ENCODE measurements around the gene D2HGDH.
"Not testable (repeated sequence)": the region's sequence is repeated elsewhere in the genome, so short reads cannot be mapped to it uniquely, and the experiment has no call there.

The D2HGDH gene

GRCh38 chr2:241806217-241806616 lies 71.8 kb downstream of the D2HGDH start:
- not testable (repeated sequence) for DNase-seq; H3K27ac Mint-ChIP-seq; H3K9me3 Mint-ChIP-seq; H3K36me3 Mint-ChIP-seq (ENCODE audit: low read depth); H3K4me3 Mint-ChIP-seq
- Mint-ChIP-seq H3K4me1 (ENCODE audit: low read depth) (peaks cover 13% of the 10 kb centered on the region), H3K27me3 (peaks cover 20% of the 10 kb centered on the region)

DNA sequence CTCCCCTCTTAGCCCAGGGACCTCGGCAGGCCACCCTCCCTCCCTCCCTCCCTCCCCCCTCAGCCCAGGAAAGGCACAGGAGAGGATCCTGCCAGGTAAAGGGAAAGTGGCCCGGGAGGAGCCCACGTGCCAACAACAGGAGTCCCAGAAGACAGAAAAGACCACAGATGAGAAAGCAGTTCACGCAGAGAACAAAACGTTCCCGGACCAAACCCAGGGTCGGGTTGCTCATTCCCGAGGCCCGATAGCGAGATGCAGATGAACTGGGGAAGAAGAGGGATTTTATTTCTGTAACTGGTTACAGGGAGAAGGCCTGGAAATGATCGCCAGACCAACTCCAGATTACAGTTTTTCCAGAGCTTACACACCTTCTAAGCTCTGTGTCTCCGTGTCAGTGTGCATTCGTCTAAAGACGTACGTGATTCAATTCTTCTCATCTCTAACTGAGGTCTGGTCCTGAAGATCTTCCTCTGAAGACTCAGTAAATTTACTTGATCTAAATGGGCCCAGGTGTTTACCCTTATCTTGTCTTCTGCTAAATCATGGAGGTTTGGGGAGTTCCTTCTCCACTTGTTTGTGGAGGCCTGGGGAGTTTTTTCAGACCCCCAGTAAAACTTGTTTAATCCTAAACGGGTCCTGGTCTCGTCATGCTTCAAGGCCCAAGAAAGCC lies 73.8 kb downstream of the D2HGDH start:
- Mint-ChIP-seq H3K27me3 (peaks cover 20% of the 10 kb centered on the region), H3K9me3 (no peaks in the 10 kb centered on the region), H3K4me1 (ENCODE audit: low read depth) (peaks cover 13% of the 10 kb centered on the region), H3K27ac (no peak overlapping the region), H3K4me3 (no peak overlapping the region), H3K36me3 (ENCODE audit: low read depth) (no peaks in the 10 kb centered on the region)
- DNase-seq: no peak

DNA sequence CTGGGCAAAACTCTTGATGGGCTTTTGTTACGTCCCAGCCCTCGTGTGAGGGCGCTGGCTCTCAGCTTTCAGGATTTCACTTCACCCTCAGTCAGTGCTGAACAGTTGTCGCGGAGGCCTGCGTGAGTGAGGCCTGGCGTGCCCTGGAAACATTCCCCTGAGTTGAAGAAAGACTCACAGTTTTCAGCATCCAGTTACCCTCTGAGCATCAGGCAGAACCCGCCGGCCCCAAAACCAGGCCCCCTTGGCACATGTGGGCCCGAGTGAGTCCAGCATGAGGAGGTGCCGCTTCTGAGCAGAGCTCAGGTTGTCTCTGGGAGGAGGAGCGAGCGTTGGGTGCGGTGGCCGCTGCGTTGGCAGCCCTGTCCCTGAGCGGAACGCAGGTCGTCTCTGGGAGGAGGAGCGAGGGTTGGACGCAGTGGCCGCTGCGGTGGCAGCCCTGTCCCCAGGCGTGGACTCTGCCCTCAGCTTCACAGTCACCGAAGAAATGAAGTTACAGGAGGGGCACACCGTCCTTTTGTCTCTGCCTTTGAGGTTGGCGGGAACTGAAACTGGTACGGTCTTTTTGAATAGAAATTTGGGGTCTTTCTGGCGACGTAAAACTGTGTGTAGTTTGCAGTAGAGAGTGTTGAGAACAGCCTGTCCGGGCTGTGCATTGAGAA lies 74.4 kb downstream of the D2HGDH start, which contains the start of gene NEU4:
TSS of gene NEU4 (plus strand) at position 473 of the 662 bp plus-strand sequence. CDS start 5,292 bp downstream, outside the sequence.
- Mint-ChIP-seq H3K27ac (no peak within 1 kb of the TSS), H3K9me3 (no peaks in the 10 kb centered on the region), H3K27me3 (peaks cover 17% of the 10 kb centered on the region), H3K36me3 (ENCODE audit: low read depth) (no peaks in the 10 kb centered on the region), H3K4me1 (ENCODE audit: low read depth) (peaks cover 10% of the 10 kb centered on the region), H3K4me3 (no peak within 1 kb of the TSS)
- DNase-seq: no peak

DNA sequence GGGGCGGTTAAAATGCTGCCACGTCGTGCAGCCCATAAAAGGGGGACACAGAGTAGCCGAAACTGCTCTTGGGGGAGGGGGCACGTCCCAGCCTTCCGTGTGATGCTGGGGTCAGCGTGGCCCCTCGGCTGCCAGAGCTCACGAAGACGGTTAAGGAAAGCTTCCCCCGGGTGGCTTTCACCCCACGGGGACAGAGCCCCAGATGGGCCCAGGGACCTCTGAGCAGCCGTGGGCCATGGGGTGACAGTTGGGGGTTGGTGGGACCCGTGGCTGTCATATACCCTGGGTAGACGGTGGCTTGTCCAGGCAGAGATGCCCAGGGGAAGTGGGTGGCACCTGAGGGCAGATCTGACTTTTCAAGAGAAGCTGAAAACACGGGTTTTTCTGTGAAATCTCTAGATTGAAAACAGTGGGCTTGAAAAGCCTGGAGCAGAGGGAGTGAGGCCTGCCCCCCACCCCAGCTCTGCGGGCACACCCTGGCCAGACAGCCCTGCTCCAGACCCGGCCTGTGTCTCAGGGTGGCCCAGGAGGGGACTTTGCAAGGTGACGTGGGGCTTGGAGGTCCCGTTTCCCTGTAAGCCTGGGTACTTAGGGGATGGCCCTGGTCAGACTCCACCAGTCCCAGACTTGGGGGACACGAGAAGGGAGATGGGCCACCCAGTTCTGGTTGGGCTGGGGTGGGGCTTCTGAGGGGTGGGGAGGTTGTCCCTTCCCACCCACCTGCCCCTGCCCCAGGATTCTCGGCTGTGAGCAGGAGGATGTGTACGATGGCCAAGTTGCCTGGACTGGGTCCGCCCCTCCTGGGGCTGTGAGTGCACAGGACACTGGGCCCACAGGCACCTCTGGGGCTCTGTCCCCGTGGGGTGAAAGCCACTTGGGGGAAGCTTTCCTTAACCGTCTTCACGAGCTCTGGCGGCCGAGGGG lies 75.2 kb downstream of the D2HGDH start:
- DNase-seq: no peak
- Mint-ChIP-seq H3K9me3 (no peaks in the 10 kb centered on the region), H3K4me1 (ENCODE audit: low read depth) (peaks cover 5% of the 10 kb centered on the region), H3K27ac (no peak overlapping the region), H3K4me3 (no peak overlapping the region), H3K27me3 (peaks cover 15% of the 10 kb centered on the region), H3K36me3 (ENCODE audit: low read depth) (no peaks in the 10 kb centered on the region)

- DNase-seq: no peak
- no peak overlapping the region for H3K27ac Mint-ChIP-seq
- H3K4me1 Mint-ChIP-seq (ENCODE audit: low read depth): peaks cover 2% of the 10 kb centered on the region
- no peaks in the 10 kb centered on the region for H3K36me3 Mint-ChIP-seq (ENCODE audit: low read depth)
- H3K27me3 Mint-ChIP-seq: peaks cover 17% of the 10 kb centered on the region
- no peaks in the 10 kb centered on the region for H3K9me3 Mint-ChIP-seq
- no peak overlapping the region for H3K4me3 Mint-ChIP-seq
These were observed 76.1 kb downstream of the D2HGDH start for GRCh38 chr2:241810307-241811200.

DNA sequence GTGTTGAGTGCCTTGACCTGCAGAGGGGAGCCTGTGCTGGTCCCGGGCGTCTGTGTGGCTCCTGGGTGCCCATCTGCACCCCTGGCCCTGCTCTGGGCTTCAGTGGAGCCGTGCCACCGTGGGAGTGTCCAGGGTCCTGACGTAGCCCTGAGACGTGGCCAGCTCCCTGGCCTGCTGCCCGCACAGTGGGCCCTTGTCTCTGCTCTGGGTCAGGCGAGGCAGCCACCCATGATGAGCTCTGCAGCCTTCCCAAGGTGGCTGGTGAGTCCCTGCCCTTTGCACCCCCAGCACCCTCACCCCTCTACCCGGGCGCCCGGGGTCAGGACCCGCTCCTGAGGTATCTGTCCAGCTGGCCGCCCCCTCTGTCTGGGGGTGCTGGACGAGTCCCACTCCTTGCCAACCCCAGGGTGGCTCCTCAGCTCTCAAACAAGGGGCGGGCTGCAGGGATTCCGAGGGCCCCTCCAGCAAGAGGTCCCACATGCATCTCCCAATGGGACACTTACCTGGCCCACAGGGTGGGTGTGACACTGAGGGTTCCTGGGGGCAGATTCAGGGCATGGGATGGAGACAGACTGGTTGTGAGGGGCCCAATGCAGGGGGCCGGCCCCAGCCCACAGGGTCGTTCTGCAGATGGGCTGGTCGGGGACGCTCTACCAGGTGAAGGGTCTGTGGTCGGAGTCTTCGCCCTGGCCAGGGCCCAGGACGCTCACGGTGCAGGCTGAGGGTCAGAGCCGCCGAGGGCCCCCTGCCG lies 76.9 kb downstream of the D2HGDH start:
- Mint-ChIP-seq H3K27ac (no peak overlapping the region), H3K27me3 (peaks cover 17% of the 10 kb centered on the region), H3K4me3 (no peak overlapping the region), H3K36me3 (ENCODE audit: low read depth) (no peaks in the 10 kb centered on the region), H3K4me1 (ENCODE audit: low read depth) (peaks cover 2% of the 10 kb centered on the region), H3K9me3 (no peaks in the 10 kb centered on the region)
- no peak for DNase-seq

DNA sequence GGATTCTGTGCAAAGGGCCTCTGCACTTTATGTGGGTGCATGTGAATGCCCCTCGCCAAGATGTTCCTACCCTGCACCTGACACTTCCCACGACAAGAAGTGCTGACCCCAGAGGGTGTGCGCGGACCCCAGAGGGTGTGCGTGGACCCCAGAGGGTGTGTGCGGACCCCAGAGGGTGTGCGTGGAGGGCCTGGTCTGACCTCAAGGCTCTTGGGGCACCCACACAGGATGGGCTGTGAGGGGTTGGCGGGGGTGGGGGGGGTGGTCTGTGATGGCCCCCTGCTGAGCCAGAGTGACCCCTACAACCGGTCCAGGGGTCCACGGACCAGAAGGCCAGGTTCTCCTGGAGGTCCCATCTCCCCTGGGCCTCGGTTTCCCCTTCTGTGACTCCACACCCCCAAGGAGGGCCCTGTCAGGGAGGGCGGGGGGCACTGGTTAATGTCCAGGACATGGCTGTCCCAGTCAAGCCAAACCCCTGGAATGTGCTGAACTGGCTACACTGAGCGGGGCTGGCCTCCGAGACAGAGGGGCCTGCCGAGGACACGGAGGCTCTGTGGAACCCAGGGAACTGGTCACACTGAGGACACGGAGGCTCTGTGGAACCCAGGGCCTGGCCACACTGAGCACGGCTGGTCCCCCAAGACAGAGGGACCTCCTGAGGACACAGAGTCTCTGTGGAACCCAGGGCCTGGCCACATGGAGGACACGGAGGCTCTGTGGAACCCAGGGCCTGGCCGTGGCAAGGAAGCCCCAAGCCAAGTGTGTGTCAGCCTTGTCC lies 77.7 kb downstream of the D2HGDH start:
- Mint-ChIP-seq H3K27ac (no peak overlapping the region), H3K27me3 (peaks cover 17% of the 10 kb centered on the region), H3K36me3 (ENCODE audit: low read depth) (no peaks in the 10 kb centered on the region)

DNA sequence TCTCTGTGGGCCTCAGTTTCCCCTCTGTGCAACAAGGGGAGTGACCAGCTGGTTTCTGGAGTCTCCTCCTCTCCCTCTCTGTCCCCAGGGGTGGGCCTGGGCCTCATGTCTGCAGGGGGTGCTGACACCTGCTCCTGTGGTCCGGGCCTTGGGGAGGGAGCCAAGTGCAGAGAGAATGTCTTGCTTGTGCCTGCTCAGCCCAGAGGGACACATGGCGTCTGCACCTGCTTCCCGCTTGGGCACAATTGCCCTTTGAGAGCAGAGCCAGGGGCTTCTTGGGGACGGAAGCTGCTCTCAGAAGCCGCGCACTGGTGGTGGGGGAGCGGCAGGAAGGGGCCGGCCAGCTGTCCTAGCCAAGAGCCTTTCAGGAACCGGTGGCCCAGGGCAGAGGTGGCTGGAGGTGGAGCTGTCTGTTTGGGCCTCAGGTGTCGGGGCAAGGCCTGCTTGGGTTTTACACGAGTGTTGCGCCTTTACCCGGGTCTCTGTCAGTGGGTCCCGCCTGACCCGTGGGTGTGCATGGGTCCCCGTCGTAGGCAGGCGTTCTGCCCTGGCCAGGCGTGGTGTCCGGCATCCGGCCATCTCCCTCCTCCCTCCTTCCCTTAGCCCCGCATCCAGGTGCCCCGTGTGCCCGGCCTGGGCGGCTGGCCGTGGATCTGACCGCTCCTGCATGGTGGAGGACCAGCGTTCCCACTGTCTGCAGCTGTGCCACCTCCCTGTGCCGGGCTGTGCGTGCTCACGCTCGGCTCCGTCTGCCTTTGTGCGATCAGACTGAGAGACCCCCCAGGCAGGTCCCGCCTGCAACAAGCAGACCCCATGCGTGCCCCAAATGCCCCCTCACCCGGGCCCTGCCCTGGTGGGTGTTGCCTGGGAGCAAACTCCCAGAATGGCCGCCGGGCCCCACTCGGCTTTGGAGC lies 78.6 kb downstream of the D2HGDH start:
- DNase-seq: no peak
- H3K36me3 Mint-ChIP-seq (ENCODE audit: low read depth): no peaks in the 10 kb centered on the region
- no peak overlapping the region for H3K4me3 Mint-ChIP-seq
- peaks cover 8% of the 10 kb centered on the region for H3K4me1 Mint-ChIP-seq (ENCODE audit: low read depth)
- no peaks in the 10 kb centered on the region for H3K9me3 Mint-ChIP-seq
- peaks cover 23% of the 10 kb centered on the region for H3K27me3 Mint-ChIP-seq
- no peak overlapping the region for H3K27ac Mint-ChIP-seq

More for the DNA sequence above, 77.7 kb downstream of the D2HGDH start:
- DNase-seq: no peak
- Mint-ChIP-seq H3K9me3 (no peaks in the 10 kb centered on the region), H3K4me1 (ENCODE audit: low read depth) (peaks cover 2% of the 10 kb centered on the region), H3K4me3 (no peak overlapping the region)

GRCh38 chr2:241813644-241814392 lies 79.4 kb downstream of the D2HGDH start:
- Mint-ChIP-seq H3K9me3 (no peaks in the 10 kb centered on the region), H3K36me3 (ENCODE audit: low read depth) (no peaks in the 10 kb centered on the region), H3K4me3 (no peak overlapping the region), H3K27ac (no peak overlapping the region), H3K27me3 (peaks cover 18% of the 10 kb centered on the region), H3K4me1 (ENCODE audit: low read depth) (peaks cover 8% of the 10 kb centered on the region)
- DNase-seq: peak; percentile 29

DNA sequence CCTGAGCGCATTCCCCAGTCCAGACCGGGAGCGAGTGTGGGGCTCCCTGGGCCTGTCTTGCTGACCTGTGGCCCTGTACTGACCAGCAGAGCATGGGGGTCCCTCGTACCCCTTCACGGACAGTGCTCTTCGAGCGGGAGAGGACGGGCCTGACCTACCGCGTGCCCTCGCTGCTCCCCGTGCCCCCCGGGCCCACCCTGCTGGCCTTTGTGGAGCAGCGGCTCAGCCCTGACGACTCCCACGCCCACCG lies 79.9 kb downstream of the D2HGDH start:
- no peak for DNase-seq
- no peaks in the 10 kb centered on the region for H3K36me3 Mint-ChIP-seq (ENCODE audit: low read depth)
- H3K4me3 Mint-ChIP-seq: no peak overlapping the region
- H3K4me1 Mint-ChIP-seq (ENCODE audit: low read depth): peaks cover 8% of the 10 kb centered on the region
- peaks cover 13% of the 10 kb centered on the region for H3K27me3 Mint-ChIP-seq
- H3K9me3 Mint-ChIP-seq: no peaks in the 10 kb centered on the region
- H3K27ac Mint-ChIP-seq: no peak overlapping the region

GRCh38 chr2:241814643-241815476 lies 80.4 kb downstream of the D2HGDH start:
- Mint-ChIP-seq H3K36me3 (ENCODE audit: low read depth) (no peaks in the 10 kb centered on the region), H3K9me3 (no peaks in the 10 kb centered on the region)
- no peak for DNase-seq

More at GRCh38 chr2:241814643-241815476, 80.4 kb downstream of the D2HGDH start:
- no peak overlapping the region for H3K4me3 Mint-ChIP-seq
- H3K27ac Mint-ChIP-seq: no peak overlapping the region
- peaks cover 13% of the 10 kb centered on the region for H3K27me3 Mint-ChIP-seq
- H3K4me1 Mint-ChIP-seq (ENCODE audit: low read depth): peaks cover 8% of the 10 kb centered on the region
